ENCODE results near the gene ITGB3BP. TPM values are rescaled to one million over a fixed set of nuclear protein-coding genes. Genes with fewer than 3 reads are reported as not detected.

Gene ITGB3BP
- total RNA-seq, 1 experiment from 2014 or later = 79.2 TPM

DNA sequence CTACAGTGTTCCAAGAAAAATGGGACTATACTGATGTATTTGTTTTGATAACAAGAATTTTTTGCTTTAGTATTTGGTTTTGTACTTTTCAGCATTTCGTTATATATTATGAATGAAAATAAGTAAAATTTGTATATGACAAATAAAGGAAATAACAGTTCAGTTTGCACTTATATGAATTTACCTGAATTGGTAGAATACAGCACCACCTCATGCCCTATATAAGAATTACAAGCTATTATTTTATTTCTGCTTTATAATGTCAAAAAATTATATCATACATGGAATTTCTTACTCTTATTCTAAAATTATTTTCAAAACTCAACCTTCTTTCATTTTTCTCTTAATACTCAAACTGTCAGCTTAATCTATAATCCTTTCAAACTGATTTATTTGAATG is 14.9 kb upstream of the ITGB3BP start:
- H3K27ac ChIP-seq = no peak overlapping the region
- no peaks in the 10 kb centered on the region for H3K4me1 ChIP-seq (replicated peaks; ENCODE audit: insufficient read depth)
- no peak overlapping the region for H3K4me3 ChIP-seq
- TF ChIP-seq EZH2 (IDR thresholded peaks at IDR 0.05; ENCODE audit: low read depth) = no peak
- TF ChIP-seq, protein P1, sequence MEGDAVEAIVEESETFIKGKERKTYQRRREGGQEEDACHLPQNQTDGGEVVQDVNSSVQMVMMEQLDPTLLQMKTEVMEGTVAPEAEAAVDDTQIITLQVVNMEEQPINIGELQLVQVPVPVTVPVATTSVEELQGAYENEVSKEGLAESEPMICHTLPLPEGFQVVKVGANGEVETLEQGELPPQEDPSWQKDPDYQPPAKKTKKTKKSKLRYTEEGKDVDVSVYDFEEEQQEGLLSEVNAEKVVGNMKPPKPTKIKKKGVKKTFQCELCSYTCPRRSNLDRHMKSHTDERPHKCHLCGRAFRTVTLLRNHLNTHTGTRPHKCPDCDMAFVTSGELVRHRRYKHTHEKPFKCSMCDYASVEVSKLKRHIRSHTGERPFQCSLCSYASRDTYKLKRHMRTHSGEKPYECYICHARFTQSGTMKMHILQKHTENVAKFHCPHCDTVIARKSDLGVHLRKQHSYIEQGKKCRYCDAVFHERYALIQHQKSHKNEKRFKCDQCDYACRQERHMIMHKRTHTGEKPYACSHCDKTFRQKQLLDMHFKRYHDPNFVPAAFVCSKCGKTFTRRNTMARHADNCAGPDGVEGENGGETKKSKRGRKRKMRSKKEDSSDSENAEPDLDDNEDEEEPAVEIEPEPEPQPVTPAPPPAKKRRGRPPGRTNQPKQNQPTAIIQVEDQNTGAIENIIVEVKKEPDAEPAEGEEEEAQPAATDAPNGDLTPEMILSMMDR (conservative IDR thresholded peaks at IDR 0.05) = peak; percentile 77
- H4K20me1 ChIP-seq (ENCODE audit: insufficient read depth) = no peaks in the 10 kb centered on the region; the same call in 1 of the 2 replicates
- no peaks in the 10 kb centered on the region for H3K9me2 ChIP-seq (ENCODE audit: insufficient read depth)
- H3K27me3 ChIP-seq (ENCODE audit: insufficient read depth, low read depth) = no peaks in the 10 kb centered on the region
- DNase-seq = no peak
- no peaks in the 10 kb centered on the region for H3F3A ChIP-seq (ENCODE audit: insufficient read depth, low read depth)
- intact Hi-C loops (cut with micrococcal nuclease; ENCODE audit: unreplicated experiment) = loop anchor here (5.0 kb wide), 1 partner anchor 696 kb away; no protein-coding TSS in a partner anchor
- H3K36me3 ChIP-seq (ENCODE audit: low read depth) = no peaks in the 10 kb centered on the region; the same call in 1 of the 2 replicates
- no peaks in the 10 kb centered on the region for H3K9me3 ChIP-seq (ENCODE audit: insufficient read depth, low read depth)
- no peaks in the 10 kb centered on the region for H3K79me2 ChIP-seq (ENCODE audit: low read depth)
- ChIA-PET CTCF (interaction anchor here (0.5 to 1.0 kb wide), 5 partner anchors 13 to 1208 kb away, joined by 3 to 12 read pairs (median 3); no protein-coding TSS in a partner anchor), POLR2A (ENCODE audit: unreplicated experiment) (interaction anchor here (0.6 to 0.7 kb wide), 2 partner anchors 710 to 753 kb away, joined by 4 to 5 read pairs; no protein-coding TSS in a partner anchor)
- no TSS peak for BruUV-seq (replicated peaks)
- no peak overlapping the region for H2AFZ ChIP-seq
- H3K4me2 ChIP-seq = no peak overlapping the region

DNA sequence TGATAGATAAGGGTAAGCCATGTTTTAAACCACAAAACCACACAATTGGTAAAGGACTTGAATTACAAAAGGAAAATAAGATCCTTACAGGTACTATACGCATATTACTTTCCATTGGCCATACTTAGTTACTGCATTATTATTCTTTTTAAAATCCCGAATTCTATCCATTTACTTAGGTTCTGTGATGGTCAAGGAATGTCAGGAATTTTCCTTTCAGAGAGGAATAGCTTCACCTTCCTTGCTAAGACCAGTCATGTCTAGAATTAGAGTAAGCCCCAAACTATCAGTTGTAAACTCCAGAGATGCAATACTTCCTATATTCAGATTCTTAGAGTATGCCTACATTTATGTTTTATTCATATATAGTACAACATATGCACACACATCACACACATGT is 14.0 kb upstream of the ITGB3BP start:
- ChIA-PET CTCF (no interaction called here), POLR2A (ENCODE audit: unreplicated experiment) (no interaction called here)
- Histone ChIP-seq H4K20me1 (ENCODE audit: insufficient read depth) (no peaks in the 10 kb centered on the region; the same call in 1 of the 2 replicates), H3K4me2 (no peak overlapping the region), H3K36me3 (ENCODE audit: low read depth) (peaks cover under 1% of the 10 kb centered on the region), H3K9me2 (ENCODE audit: insufficient read depth) (no peaks in the 10 kb centered on the region), H2AFZ (no peak overlapping the region), H3K27ac (no peak overlapping the region), H3K4me3 (no peak overlapping the region), H3F3A (ENCODE audit: insufficient read depth, low read depth) (no peaks in the 10 kb centered on the region), H3K27me3 (ENCODE audit: insufficient read depth, low read depth) (no peaks in the 10 kb centered on the region), H3K79me2 (ENCODE audit: low read depth) (no peaks in the 10 kb centered on the region), H3K4me1 (replicated peaks; ENCODE audit: insufficient read depth) (no peaks in the 10 kb centered on the region), H3K9me3 (ENCODE audit: insufficient read depth, low read depth) (no peaks in the 10 kb centered on the region)
- TF ChIP-seq EZH2 (IDR thresholded peaks at IDR 0.05; ENCODE audit: low read depth) = no peak
- TF ChIP-seq, protein P1 (conservative IDR thresholded peaks at IDR 0.05) = no peak
- intact Hi-C loops (cut with micrococcal nuclease; ENCODE audit: unreplicated experiment) = loop anchor here (5.0 kb wide), 1 partner anchor 695 kb away; no protein-coding TSS in a partner anchor
- no TSS peak for BruUV-seq (replicated peaks)
- no peak for DNase-seq

DNA sequence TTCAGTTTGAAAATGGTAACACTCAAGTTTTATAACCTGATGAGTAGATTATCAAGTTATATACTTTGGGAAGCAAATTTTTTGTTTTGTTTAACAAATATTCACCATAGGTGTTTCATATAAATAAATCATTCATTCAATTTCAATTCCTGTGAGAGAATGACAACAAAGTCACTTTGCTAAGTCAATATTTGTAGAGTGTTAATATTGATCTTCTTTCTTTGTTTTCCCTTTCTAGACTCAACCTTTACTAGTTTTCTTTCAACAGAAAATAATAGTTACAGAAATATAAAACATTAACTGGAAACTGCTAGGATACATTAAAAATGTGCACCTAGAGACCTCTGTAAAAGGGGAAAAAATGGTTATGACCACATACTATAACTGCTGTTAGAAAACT is 11.4 kb upstream of the ITGB3BP start:
- H3F3A ChIP-seq (ENCODE audit: insufficient read depth, low read depth) = no peaks in the 10 kb centered on the region
- BruUV-seq (replicated peaks) = no TSS peak
- H3K4me3 ChIP-seq = no peak overlapping the region
- no peak overlapping the region for H3K27ac ChIP-seq
- ChIA-PET POLR2A (ENCODE audit: unreplicated experiment) (no interaction called here), CTCF (no interaction called here)
- H4K20me1 ChIP-seq (ENCODE audit: insufficient read depth) = no peaks in the 10 kb centered on the region; the same call in 1 of the 2 replicates
- no peaks in the 10 kb centered on the region for H3K27me3 ChIP-seq (ENCODE audit: insufficient read depth, low read depth)
- no peaks in the 10 kb centered on the region for H3K9me2 ChIP-seq (ENCODE audit: insufficient read depth)
- H3K9me3 ChIP-seq (ENCODE audit: insufficient read depth, low read depth) = no peaks in the 10 kb centered on the region
- intact Hi-C loops (cut with micrococcal nuclease; ENCODE audit: unreplicated experiment) = no loop called here
- no peaks in the 10 kb centered on the region for H3K79me2 ChIP-seq (ENCODE audit: low read depth)
- no peak for DNase-seq
- H3K36me3 ChIP-seq (ENCODE audit: low read depth) = peaks cover 5% of the 10 kb centered on the region
- H2AFZ ChIP-seq = no peak overlapping the region
- TF ChIP-seq EZH2 (IDR thresholded peaks at IDR 0.05; ENCODE audit: low read depth) = no peak
- TF ChIP-seq, protein P1 (conservative IDR thresholded peaks at IDR 0.05) = no peak
- H3K4me1 ChIP-seq (replicated peaks; ENCODE audit: insufficient read depth) = no peaks in the 10 kb centered on the region
- no peak overlapping the region for H3K4me2 ChIP-seq

Data from PC-9 (cell line).